K562 (cell line): ENCODE data around the gene DDX5. TPM values are rescaled to one million over a fixed set of nuclear protein-coding genes. Genes with fewer than 3 reads are reported as not detected.
A peak's percentile ranks its signal among the peaks of the same experiment; 100 is the strongest.

Experiments
- CHD2 ChIP-seq: IDR thresholded peaks from 2 replicates; pipeline ENCODE4 v1.6.1; 2011; ENCODE audit warnings: low read depth, low read length
- KLF13 ChIP-seq: fragments of 450-650 bp; IDR thresholded peaks from 2 replicates; pipeline ENCODE4 v1.6.1; 2016; ENCODE audit warnings: missing genetic modification characterization, low read depth, mild to moderate bottlenecking, missing compliant biosample characterization, moderate library complexity, borderline replicate concordance
- MAZ ChIP-seq, 2 experiments: fragments of 450-650 bp in 1 of 2; sonication (generic) in 1 of 2; formaldehyde crosslinking; IDR thresholded peaks in 1 of 2; conservative IDR thresholded peaks in 1 of 2; 2 replicates each; pipeline versions ENCODE4 v1.4.0 to v1.5.0; 2020; ENCODE audit warnings: mild to moderate bottlenecking in 1 of 2, missing genetic modification reagents in 1 of 2
- MED1 ChIP-seq: sonication (generic); formaldehyde crosslinking; IDR thresholded peaks from 2 replicates; pipeline ENCODE4 v1.8.1; 2023; ENCODE audit warnings: missing genetic modification reagents, borderline replicate concordance
- NFRKB ChIP-seq: fragments of 450-650 bp; IDR thresholded peaks from 2 replicates; pipeline ENCODE4 v1.6.1; 2016; ENCODE audit warnings: low read depth
- PHF8 ChIP-seq: fragments of 200-600 bp; sonication (generic); IDR thresholded peaks from 2 replicates; pipeline ENCODE4 v1.6.1; 2012; ENCODE audit warnings: mixed run types, mild to moderate bottlenecking, inconsistent platforms, low read length, moderate library complexity, borderline replicate concordance
- PTBP1 ChIP-seq: fragments of 200-400 bp; formaldehyde crosslinking; IDR thresholded peaks from 2 replicates; pipeline ENCODE4 v1.6.1; 2017; ENCODE audit warnings: low read depth, low read length
- RAD21 ChIP-seq, 2 experiments: fragments of 250-450 bp in 1 of 2; fragments of 450-650 bp in 1 of 2; sonication (Bioruptor Pico) in 1 of 2; formaldehyde crosslinking in 1 of 2; IDR thresholded peaks in 1 of 2; conservative IDR thresholded peaks in 1 of 2; 2 replicates each; pipeline versions ENCODE4 v1.4.0 to v1.8.0; 2020 to 2022; ENCODE audit warnings: mild to moderate bottlenecking in 2 of 2, moderate library complexity in 1 of 2
- RBM22 ChIP-seq: fragments of 200-400 bp; formaldehyde crosslinking; IDR thresholded peaks from 2 replicates; pipeline ENCODE4 v1.6.1; 2018; ENCODE audit warnings: low read length, low read depth; ENCODE audit not compliant: poor library complexity, severe bottlenecking
- SMARCA5 ChIP-seq: fragments of 450-650 bp; IDR thresholded peaks from 2 replicates; pipeline ENCODE4 v1.6.1; 2016
- SRSF1 ChIP-seq: fragments of 200-400 bp; formaldehyde crosslinking; IDR thresholded peaks from 2 replicates; pipeline ENCODE4 v1.6.1; 2017; ENCODE audit warnings: mild to moderate bottlenecking, low read depth, low read length, moderate library complexity
- ZBTB17 ChIP-seq: fragments of 450-650 bp; formaldehyde crosslinking; IDR thresholded peaks from 2 replicates; pipeline ENCODE4 v1.4.0; 2020; ENCODE audit warnings: mild to moderate bottlenecking
- ZFP30 ChIP-seq: fragments of 250-450 bp; sonication (Bioruptor Pico); IDR thresholded peaks from 2 replicates; pipeline ENCODE4 v1.8.0; 2022; ENCODE audit warnings: moderate library complexity, mild to moderate bottlenecking, inconsistent platforms, borderline replicate concordance
- polyA plus RNA-seq, 8 experiments: library from polyadenylated mRNA; depleted of rRNA in 4 of 8; stranded (reverse) in 5 of 8; unstranded in 3 of 8; fragments of >200 nt; fragmentation: Nextera tagmentation in 2 of 8; fragmentation: Illumina TruSeq in 1 of 8; extraction: Ambion mirVana in 2 of 8; extraction: Trizol in 1 of 8; gene quantifications; 2 replicates each; pipeline versions ENCODE4 v1.2.1 to v1.2.3, GENCODE V29; 2011 to 2014; ENCODE audit warnings: inconsistent platforms in 1 of 8, missing spikeins in 1 of 8
- total RNA-seq, 7 experiments: library from RNA; depleted of rRNA in 6 of 7; stranded (reverse); fragments of >200 nt in 6 of 7; fragmentation: Illumina TruSeq in 2 of 7; extraction: Trizol in 2 of 7; gene quantifications; 2 replicates each; pipeline versions ENCODE4 v1.2.1 to v1.2.3, GENCODE V29; 2011 to 2021; ENCODE audit warnings: low replicate concordance in 1 of 7
- TF ChIP-seq, protein P1 (sequence below): fragments of 450-650 bp; formaldehyde crosslinking; IDR thresholded peaks from 2 replicates; pipeline ENCODE4 v1.4.0; 2022; ENCODE audit warnings: missing genetic modification characterization
- TF ChIP-seq, protein P2 (sequence below): fragments of 200-800 bp; sonication (Bioruptor generic); IDR thresholded peaks from 2 replicates; pipeline ENCODE4 v1.6.1; 2017; ENCODE audit warnings: missing genetic modification characterization, missing compliant biosample characterization
- TF ChIP-seq, protein P3 (sequence below): fragments of 200-800 bp; sonication (Bioruptor generic); IDR thresholded peaks from 2 replicates; pipeline ENCODE4 v1.6.1; 2016; ENCODE audit warnings: missing genetic modification characterization, missing compliant biosample characterization

DDX5 gene
- total and polyA plus RNA-seq, 9 of the 15 experiments (the other 6 are each of a cell fraction or from before 2014, with no cell fraction given) = 306 to 1,639 (median 604) TPM

DNA sequence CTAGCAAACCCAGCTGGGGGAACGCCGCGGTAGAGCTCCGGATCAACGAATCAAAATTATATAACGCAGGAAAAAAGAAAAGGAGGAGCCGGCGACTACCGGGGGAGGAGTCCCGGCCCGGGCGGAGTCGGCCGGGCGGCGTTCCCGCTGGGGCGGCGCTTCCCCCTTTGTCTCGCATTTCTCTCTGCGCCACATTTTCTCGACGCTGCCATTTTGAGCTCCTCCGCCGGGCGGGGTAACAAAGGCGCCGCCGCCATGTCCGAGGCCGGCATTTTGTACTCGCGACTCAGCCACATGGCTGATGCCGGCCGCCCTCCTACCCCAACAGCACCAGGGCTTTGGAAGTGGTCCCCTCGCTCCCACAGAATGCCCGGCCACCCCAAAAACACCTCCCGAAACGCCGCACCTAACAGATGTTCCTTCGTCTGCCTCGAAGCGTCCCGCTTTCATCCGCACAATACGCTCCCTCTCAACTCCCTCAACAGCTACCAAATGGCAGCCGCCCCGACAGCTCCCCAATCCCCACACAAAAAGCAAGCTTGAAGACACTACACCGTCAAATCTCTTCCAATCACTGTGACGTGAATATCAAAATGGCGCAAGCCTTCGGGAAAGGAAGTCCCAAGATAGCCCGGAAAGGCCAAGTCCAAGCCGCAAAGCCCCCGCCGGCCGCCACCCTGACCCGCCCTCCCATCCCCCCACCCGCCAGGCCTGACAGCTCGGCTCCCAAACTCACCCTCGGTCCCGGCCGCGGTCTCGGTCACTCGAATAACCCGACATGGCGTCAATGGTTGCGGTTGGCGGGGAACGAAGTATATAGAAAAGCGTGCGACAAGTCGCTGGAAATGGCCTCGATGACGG lies 519 bp downstream of the DDX5 start (continued):
- TF ChIP-seq, protein P1, sequence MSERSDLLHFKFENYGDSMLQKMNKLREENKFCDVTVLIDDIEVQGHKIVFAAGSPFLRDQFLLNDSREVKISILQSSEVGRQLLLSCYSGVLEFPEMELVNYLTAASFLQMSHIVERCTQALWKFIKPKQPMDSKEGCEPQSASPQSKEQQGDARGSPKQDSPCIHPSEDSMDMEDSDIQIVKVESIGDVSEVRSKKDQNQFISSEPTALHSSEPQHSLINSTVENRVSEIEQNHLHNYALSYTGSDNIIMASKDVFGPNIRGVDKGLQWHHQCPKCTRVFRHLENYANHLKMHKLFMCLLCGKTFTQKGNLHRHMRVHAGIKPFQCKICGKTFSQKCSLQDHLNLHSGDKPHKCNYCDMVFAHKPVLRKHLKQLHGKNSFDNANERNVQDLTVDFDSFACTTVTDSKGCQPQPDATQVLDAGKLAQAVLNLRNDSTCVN (CRISPR knock-in tag) = peak; percentile 60; the same call in 1 of the 2 replicates
- TF ChIP-seq, protein P2, sequence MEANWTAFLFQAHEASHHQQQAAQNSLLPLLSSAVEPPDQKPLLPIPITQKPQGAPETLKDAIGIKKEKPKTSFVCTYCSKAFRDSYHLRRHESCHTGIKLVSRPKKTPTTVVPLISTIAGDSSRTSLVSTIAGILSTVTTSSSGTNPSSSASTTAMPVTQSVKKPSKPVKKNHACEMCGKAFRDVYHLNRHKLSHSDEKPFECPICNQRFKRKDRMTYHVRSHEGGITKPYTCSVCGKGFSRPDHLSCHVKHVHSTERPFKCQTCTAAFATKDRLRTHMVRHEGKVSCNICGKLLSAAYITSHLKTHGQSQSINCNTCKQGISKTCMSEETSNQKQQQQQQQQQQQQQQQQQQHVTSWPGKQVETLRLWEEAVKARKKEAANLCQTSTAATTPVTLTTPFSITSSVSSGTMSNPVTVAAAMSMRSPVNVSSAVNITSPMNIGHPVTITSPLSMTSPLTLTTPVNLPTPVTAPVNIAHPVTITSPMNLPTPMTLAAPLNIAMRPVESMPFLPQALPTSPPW (CRISPR knock-in tag) = no peak
- peak; percentile 99 for TF ChIP-seq NFRKB
- no peak for TF ChIP-seq KLF13 (tag)
- 0 out of 2 replicates have a peak, but pooled peaks have one; percentile 49 for TF ChIP-seq MED1 (CRISPR knock-in tag)
- TF ChIP-seq MAZ (CRISPR knock-in tag; conservative IDR thresholded peaks at IDR 0.05 in 1 of 2, IDR thresholded peaks at IDR 0.05 in 1 of 2) = peak; percentile 78 to 82
- TF ChIP-seq RAD21 (CRISPR knock-in tag; conservative IDR thresholded peaks at IDR 0.05 in 1 of 2, IDR thresholded peaks at IDR 0.05 in 1 of 2) = 0 out of 4 replicates have a peak, but pooled peaks of 1 of the 2 experiments have one; percentile 8
- 0 out of 2 replicates have a peak, but pooled peaks have one; percentile 75 for TF ChIP-seq PTBP1
- no peak for TF ChIP-seq SMARCA5
- TF ChIP-seq ZBTB17 (CRISPR knock-in tag) = peak; percentile 66; the same call in 1 of the 2 replicates
- peak; percentile 93; the same call in 1 of the 2 replicates for TF ChIP-seq SRSF1
- TF ChIP-seq ZFP30 (CRISPR knock-in tag) = no peak
- TF ChIP-seq, protein P3, sequence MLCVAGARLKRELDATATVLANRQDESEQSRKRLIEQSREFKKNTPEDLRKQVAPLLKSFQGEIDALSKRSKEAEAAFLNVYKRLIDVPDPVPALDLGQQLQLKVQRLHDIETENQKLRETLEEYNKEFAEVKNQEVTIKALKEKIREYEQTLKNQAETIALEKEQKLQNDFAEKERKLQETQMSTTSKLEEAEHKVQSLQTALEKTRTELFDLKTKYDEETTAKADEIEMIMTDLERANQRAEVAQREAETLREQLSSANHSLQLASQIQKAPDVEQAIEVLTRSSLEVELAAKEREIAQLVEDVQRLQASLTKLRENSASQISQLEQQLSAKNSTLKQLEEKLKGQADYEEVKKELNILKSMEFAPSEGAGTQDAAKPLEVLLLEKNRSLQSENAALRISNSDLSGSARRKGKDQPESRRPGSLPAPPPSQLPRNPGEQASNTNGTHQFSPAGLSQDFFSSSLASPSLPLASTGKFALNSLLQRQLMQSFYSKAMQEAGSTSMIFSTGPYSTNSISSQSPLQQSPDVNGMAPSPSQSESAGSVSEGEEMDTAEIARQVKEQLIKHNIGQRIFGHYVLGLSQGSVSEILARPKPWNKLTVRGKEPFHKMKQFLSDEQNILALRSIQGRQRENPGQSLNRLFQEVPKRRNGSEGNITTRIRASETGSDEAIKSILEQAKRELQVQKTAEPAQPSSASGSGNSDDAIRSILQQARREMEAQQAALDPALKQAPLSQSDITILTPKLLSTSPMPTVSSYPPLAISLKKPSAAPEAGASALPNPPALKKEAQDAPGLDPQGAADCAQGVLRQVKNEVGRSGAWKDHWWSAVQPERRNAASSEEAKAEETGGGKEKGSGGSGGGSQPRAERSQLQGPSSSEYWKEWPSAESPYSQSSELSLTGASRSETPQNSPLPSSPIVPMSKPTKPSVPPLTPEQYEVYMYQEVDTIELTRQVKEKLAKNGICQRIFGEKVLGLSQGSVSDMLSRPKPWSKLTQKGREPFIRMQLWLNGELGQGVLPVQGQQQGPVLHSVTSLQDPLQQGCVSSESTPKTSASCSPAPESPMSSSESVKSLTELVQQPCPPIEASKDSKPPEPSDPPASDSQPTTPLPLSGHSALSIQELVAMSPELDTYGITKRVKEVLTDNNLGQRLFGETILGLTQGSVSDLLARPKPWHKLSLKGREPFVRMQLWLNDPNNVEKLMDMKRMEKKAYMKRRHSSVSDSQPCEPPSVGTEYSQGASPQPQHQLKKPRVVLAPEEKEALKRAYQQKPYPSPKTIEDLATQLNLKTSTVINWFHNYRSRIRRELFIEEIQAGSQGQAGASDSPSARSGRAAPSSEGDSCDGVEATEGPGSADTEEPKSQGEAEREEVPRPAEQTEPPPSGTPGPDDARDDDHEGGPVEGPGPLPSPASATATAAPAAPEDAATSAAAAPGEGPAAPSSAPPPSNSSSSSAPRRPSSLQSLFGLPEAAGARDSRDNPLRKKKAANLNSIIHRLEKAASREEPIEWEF = no peak
- TF ChIP-seq PHF8 = peak; percentile 83; the same call in 1 of the 2 replicates
- TF ChIP-seq RBM22 = peak; percentile 100
- TF ChIP-seq CHD2 = 0 out of 2 replicates have a peak, but pooled peaks have one; percentile 6
